Testis (tissue), 2 donors: ENCODE data around the gene KRTAP16-1.

Experiments used
- POLR2A ChIP-seq: fragments of 450-650 bp; IDR thresholded peaks from one replicate; pipeline ENCODE4 v1.6.1; 2017; ENCODE audit warnings: antibody characterized with exemption, mild to moderate bottlenecking, moderate library complexity
- TF ChIP-seq, protein P1 (sequence below), 3 experiments: fragments of 450-650 bp in 2 of 3; fragments of 200-600 bp in 1 of 3; sonication (generic) in 1 of 3; IDR thresholded peaks; one replicate each; pipeline ENCODE4 v1.5.1; 2016 to 2019; ENCODE audit warnings: antibody characterized with exemption in 3 of 3, mild to moderate bottlenecking in 2 of 3, moderate library complexity in 1 of 3

GRCh38 chr17:41345992-41346391 is 36.9 kb upstream of the KRTAP16-1 start:
- TF ChIP-seq, protein P1, sequence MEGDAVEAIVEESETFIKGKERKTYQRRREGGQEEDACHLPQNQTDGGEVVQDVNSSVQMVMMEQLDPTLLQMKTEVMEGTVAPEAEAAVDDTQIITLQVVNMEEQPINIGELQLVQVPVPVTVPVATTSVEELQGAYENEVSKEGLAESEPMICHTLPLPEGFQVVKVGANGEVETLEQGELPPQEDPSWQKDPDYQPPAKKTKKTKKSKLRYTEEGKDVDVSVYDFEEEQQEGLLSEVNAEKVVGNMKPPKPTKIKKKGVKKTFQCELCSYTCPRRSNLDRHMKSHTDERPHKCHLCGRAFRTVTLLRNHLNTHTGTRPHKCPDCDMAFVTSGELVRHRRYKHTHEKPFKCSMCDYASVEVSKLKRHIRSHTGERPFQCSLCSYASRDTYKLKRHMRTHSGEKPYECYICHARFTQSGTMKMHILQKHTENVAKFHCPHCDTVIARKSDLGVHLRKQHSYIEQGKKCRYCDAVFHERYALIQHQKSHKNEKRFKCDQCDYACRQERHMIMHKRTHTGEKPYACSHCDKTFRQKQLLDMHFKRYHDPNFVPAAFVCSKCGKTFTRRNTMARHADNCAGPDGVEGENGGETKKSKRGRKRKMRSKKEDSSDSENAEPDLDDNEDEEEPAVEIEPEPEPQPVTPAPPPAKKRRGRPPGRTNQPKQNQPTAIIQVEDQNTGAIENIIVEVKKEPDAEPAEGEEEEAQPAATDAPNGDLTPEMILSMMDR (IDR thresholded peaks at IDR 0.05): no peak
- no peak for TF ChIP-seq POLR2A
